K562 (cell line): ENCODE data around the gene GHRL. TPM values are rescaled to one million over a fixed set of nuclear protein-coding genes. Genes with fewer than 3 reads are reported as not detected.

Experiments used
- ARNT ChIP-seq, 2 experiments: fragments of 450-650 bp; IDR thresholded peaks; 2 replicates each; pipeline ENCODE4 v1.6.1; 2016; ENCODE audit warnings: mild to moderate bottlenecking in 1 of 2
- BHLHE40 ChIP-seq: IDR thresholded peaks from 2 replicates; pipeline ENCODE4 v1.6.1; 2011; ENCODE audit warnings: low read length, improper control_type of control experiment
- CAMTA2 ChIP-seq: fragments of 250-450 bp; sonication (Bioruptor Pico); conservative IDR thresholded peaks from 2 replicates; pipeline ENCODE4 v1.5.1; 2022
- CREB1 ChIP-seq, 2 experiments: sonication (generic) in 1 of 2; formaldehyde crosslinking in 1 of 2; IDR thresholded peaks; 2 replicates each; pipeline versions ENCODE4 v1.6.1 to v1.8.0; 2012 to 2022; ENCODE audit warnings: inconsistent platforms in 1 of 2, mild to moderate bottlenecking in 1 of 2, missing genetic modification reagents in 1 of 2, moderate library complexity in 1 of 2
- CREM ChIP-seq: IDR thresholded peaks from 2 replicates; pipeline ENCODE4 v1.6.1; 2014; ENCODE audit warnings: antibody characterized with exemption, low read depth
- EP400 ChIP-seq: fragments of 450-650 bp; IDR thresholded peaks from 2 replicates; pipeline ENCODE4 v1.6.1; 2017; ENCODE audit warnings: antibody characterized with exemption, mild to moderate bottlenecking, moderate library complexity
- HDAC6 ChIP-seq: IDR thresholded peaks from 2 replicates; pipeline ENCODE4 v1.6.1; 2012; ENCODE audit warnings: low read depth, mild to moderate bottlenecking, control low read depth, inconsistent platforms, low read length, moderate library complexity
- KDM1A ChIP-seq, 2 experiments: fragments of 450-650 bp; IDR thresholded peaks; 2 replicates each; pipeline ENCODE4 v1.6.1; 2016; ENCODE audit warnings: mild to moderate bottlenecking in 2 of 2
- KDM2B ChIP-seq: fragments of 250-450 bp; sonication (Bioruptor Pico); IDR thresholded peaks from 2 replicates; pipeline ENCODE4 v1.8.0; 2021; ENCODE audit warnings: mild to moderate bottlenecking, moderate library complexity
- POLR2AphosphoS5 ChIP-seq: IDR thresholded peaks from 2 replicates; pipeline ENCODE4 v1.6.1; 2011; ENCODE audit warnings: mild to moderate bottlenecking, low read depth, low read length, moderate library complexity; ENCODE audit not compliant: control insufficient read depth, insufficient read depth
- PRDM10 ChIP-seq: fragments of 450-650 bp; IDR thresholded peaks from 2 replicates; pipeline ENCODE4 v1.6.1; 2018; ENCODE audit not compliant: partially characterized antibody
- RBM25 ChIP-seq: fragments of 200-400 bp; formaldehyde crosslinking; IDR thresholded peaks from 2 replicates; pipeline ENCODE4 v1.6.1; 2018; ENCODE audit warnings: low read length, low read depth, moderate library complexity; ENCODE audit not compliant: severe bottlenecking
- RFX7 ChIP-seq: fragments of 250-450 bp; sonication (Bioruptor Pico); IDR thresholded peaks from 2 replicates; pipeline ENCODE4 v1.5.1; 2021; ENCODE audit warnings: mild to moderate bottlenecking
- RUNX1 ChIP-seq: sonication (generic); IDR thresholded peaks from 2 replicates; pipeline ENCODE4 v1.6.1; 2016; ENCODE audit warnings: antibody characterized with exemption, low read depth
- STAT5B ChIP-seq: fragments of 250-450 bp; sonication (Bioruptor Pico); IDR thresholded peaks from 2 replicates; pipeline ENCODE4 v1.8.0; 2021; ENCODE audit warnings: mild to moderate bottlenecking, inconsistent platforms
- TFE3 ChIP-seq: fragments of 450-650 bp; formaldehyde crosslinking; IDR thresholded peaks from 2 replicates; pipeline ENCODE4 v1.4.0; 2020; ENCODE audit warnings: mild to moderate bottlenecking, mixed read lengths
- TSC22D4 ChIP-seq: fragments of 450-650 bp; IDR thresholded peaks from 2 replicates; pipeline ENCODE4 v1.6.1; 2016; ENCODE audit warnings: missing genetic modification characterization, missing biosample characterization, control low read depth
- ZFP30 ChIP-seq: fragments of 250-450 bp; sonication (Bioruptor Pico); IDR thresholded peaks from 2 replicates; pipeline ENCODE4 v1.8.0; 2022; ENCODE audit warnings: moderate library complexity, mild to moderate bottlenecking, inconsistent platforms, borderline replicate concordance
- ZFP91 ChIP-seq: sonication (generic); formaldehyde crosslinking; IDR thresholded peaks from 2 replicates; pipeline ENCODE4 v1.8.0; 2022; ENCODE audit warnings: mild to moderate bottlenecking, missing genetic modification reagents
- ZKSCAN1 ChIP-seq: fragments of 150-350 bp; IDR thresholded peaks from 2 replicates; pipeline ENCODE4 v1.6.1; 2016; ENCODE audit warnings: low read depth, low read length
- ZNF75A ChIP-seq: fragments of 450-650 bp; formaldehyde crosslinking; IDR thresholded peaks from 2 replicates; pipeline ENCODE4 v1.4.0; 2020; ENCODE audit warnings: mild to moderate bottlenecking
- polyA plus RNA-seq, 8 experiments: library from polyadenylated mRNA; depleted of rRNA in 4 of 8; stranded (reverse) in 5 of 8; unstranded in 3 of 8; fragments of >200 nt; fragmentation: Nextera tagmentation in 2 of 8; fragmentation: Illumina TruSeq in 1 of 8; extraction: Ambion mirVana in 2 of 8; extraction: Trizol in 1 of 8; gene quantifications; 2 replicates each; pipeline versions ENCODE4 v1.2.1 to v1.2.3, GENCODE V29; 2011 to 2014; ENCODE audit warnings: inconsistent platforms in 1 of 8, missing spikeins in 1 of 8
- total RNA-seq, 7 experiments: library from RNA; depleted of rRNA in 6 of 7; stranded (reverse); fragments of >200 nt in 6 of 7; fragmentation: Illumina TruSeq in 2 of 7; extraction: Trizol in 2 of 7; gene quantifications; 2 replicates each; pipeline versions ENCODE4 v1.2.1 to v1.2.3, GENCODE V29; 2011 to 2021; ENCODE audit warnings: low replicate concordance in 1 of 7
- TF ChIP-seq, protein P1 (sequence below): fragments of 250-450 bp; sonication (Bioruptor Pico); IDR thresholded peaks from 2 replicates; pipeline ENCODE4 v1.8.0; 2022; ENCODE audit warnings: moderate library complexity, mild to moderate bottlenecking, inconsistent platforms

The GHRL gene
- total and polyA plus RNA-seq, 9 of the 15 experiments (the other 6 are each of a cell fraction or from before 2014, with no cell fraction given): 0.08 to 0.29 (median 0.15) TPM; not detected in 5

DNA sequence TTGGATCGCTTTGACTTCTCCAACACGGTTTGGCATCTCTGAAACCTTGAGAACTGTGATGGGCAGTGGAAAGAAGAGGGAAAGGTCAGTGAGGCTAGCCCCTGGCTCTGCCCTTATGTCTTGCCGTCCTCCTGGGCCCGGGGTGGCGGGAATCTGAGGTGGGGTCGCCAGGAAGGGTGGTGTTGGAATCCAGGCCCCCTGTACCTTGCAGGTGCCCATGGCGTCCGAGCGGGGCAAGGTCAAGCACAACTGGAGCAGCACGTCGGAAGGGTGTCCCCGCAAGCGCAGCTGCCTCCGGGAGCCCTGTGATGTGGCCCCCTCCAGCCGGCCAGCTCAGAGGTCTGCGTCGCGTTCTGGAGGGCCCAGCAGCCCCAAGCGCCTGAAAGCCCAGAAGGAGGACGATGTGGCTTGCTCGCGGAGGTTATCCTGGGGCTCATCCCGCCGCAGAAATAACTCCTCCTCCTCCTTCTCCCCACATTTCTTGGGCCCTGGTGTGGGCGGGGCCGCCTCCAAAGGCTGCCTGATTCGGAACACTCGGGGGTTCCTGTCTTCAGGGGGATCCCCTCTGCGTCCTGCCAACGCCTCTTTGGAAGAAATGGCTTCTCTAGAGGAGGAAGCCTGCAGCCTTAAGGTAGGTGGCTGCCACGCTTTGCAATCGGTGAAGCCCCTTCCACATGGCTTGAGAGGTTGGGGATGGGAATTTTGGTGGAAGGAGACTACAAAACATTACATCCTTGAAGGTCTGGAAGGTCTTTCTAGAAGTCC is 43.6 kb downstream of the GHRL start (continued):
- no peak for TF ChIP-seq RBM25
- no peak for TF ChIP-seq BHLHE40
- TF ChIP-seq, protein P1, sequence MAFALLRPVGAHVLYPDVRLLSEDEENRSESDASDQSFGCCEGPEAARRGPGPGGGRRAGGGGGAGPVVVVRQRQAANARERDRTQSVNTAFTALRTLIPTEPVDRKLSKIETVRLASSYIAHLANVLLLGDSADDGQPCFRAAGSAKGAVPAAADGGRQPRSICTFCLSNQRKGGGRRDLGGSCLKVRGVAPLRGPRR (CRISPR knock-in tag): 0 out of 2 replicates have a peak, but pooled peaks have one; percentile 27
- TF ChIP-seq TFE3 (CRISPR knock-in tag): no peak
- TF ChIP-seq STAT5B (CRISPR knock-in tag): no peak
- no peak for TF ChIP-seq KDM2B (CRISPR knock-in tag)
- 0 out of 2 replicates have a peak, but pooled peaks have one; percentile 23 for TF ChIP-seq RFX7 (CRISPR knock-in tag)
- TF ChIP-seq ZFP30 (CRISPR knock-in tag): no peak
- no peak for TF ChIP-seq KDM1A (IDR thresholded peaks at IDR 0.05)
- no peak for TF ChIP-seq ZNF75A (CRISPR knock-in tag)
- no peak for TF ChIP-seq ZFP91 (CRISPR knock-in tag)
- peak; percentile 44 for TF ChIP-seq EP400
- TF ChIP-seq CREB1 (IDR thresholded peaks at IDR 0.05): no peak
- peak; percentile 30; the same call in 1 of the 2 replicates for TF ChIP-seq CREB1 (CRISPR knock-in tag; IDR thresholded peaks at IDR 0.05)
- no peak for TF ChIP-seq ARNT (IDR thresholded peaks at IDR 0.05)
- no peak for TF ChIP-seq TSC22D4 (tag)
- TF ChIP-seq ZKSCAN1: no peak
- no peak for TF ChIP-seq POLR2AphosphoS5
- no peak for TF ChIP-seq CAMTA2 (CRISPR knock-in tag)
- TF ChIP-seq RUNX1: no peak
- TF ChIP-seq CREM: no peak
- TF ChIP-seq HDAC6: no peak
- no peak for TF ChIP-seq PRDM10
